HEK293T (cell line): Measurements from ENCODE around the gene HSPA1A.
A peak's percentile ranks its signal among the peaks of the same experiment; 100 is the strongest.
"Not testable (repeated sequence)": the region's sequence is repeated elsewhere in the genome, so short reads cannot be mapped to it uniquely, and the experiment has no call there.

Source experiments
- CTCF ChIA-PET: fragments of 350-600 bp; formaldehyde crosslinking; extraction: SDS; loops from one replicate; lab custom pipeline; 2021; ENCODE audit warnings: antibody characterized with exemption, inconsistent platforms; lab: Yijun Ruan, JAX
- POLR2A ChIA-PET: fragments of 350-600 bp; formaldehyde crosslinking; extraction: SDS; loops from one replicate; lab custom pipeline; 2020; ENCODE audit warnings: antibody characterized with exemption, inconsistent platforms; lab: Yijun Ruan, JAX
- DNase-seq: peaks from one replicate; pipeline ENCODE4 v3.0.0; 2012; ENCODE audit warnings: mixed read lengths; ENCODE audit errors: extremely low spot score
- ARNT ChIP-seq: fragments of 450-650 bp; IDR thresholded peaks from 2 replicates; pipeline ENCODE4 v1.6.1; 2017; ENCODE audit warnings: mild to moderate bottlenecking
- BHLHE40 ChIP-seq: fragments of 450-650 bp; IDR thresholded peaks from 2 replicates; pipeline ENCODE4 v1.6.1; 2016; ENCODE audit warnings: mild to moderate bottlenecking, moderate library complexity, borderline replicate concordance
- CTBP1 ChIP-seq: fragments of 450-650 bp; IDR thresholded peaks from 2 replicates; pipeline ENCODE4 v1.6.1; 2016; ENCODE audit warnings: borderline replicate concordance
- ELF4 ChIP-seq: fragments of 450-650 bp; IDR thresholded peaks from 2 replicates; pipeline ENCODE4 v1.6.1; 2017; ENCODE audit warnings: antibody characterized with exemption
- FOXA1 ChIP-seq: fragments of 450-650 bp; IDR thresholded peaks from 2 replicates; pipeline ENCODE4 v1.6.1; 2016; ENCODE audit warnings: mild to moderate bottlenecking
- FOXK2 ChIP-seq: fragments of 450-650 bp; IDR thresholded peaks from 2 replicates; pipeline ENCODE4 v1.6.1; 2016; ENCODE audit warnings: mild to moderate bottlenecking
- FOXM1 ChIP-seq: fragments of 450-650 bp; IDR thresholded peaks from 2 replicates; pipeline ENCODE4 v1.6.1; 2017; ENCODE audit warnings: mild to moderate bottlenecking, borderline replicate concordance
- HDGF ChIP-seq: fragments of 450-650 bp; IDR thresholded peaks from 2 replicates; pipeline ENCODE4 v1.6.1; 2017; ENCODE audit warnings: antibody characterized with exemption, borderline replicate concordance
- L3MBTL2 ChIP-seq: fragments of 450-650 bp; conservative IDR thresholded peaks from 2 replicates; pipeline ENCODE4 v1.6.1; 2016; ENCODE audit warnings: mild to moderate bottlenecking
- LEF1 ChIP-seq: fragments of 450-650 bp; IDR thresholded peaks from 2 replicates; pipeline ENCODE4 v1.6.1; 2017; ENCODE audit warnings: mild to moderate bottlenecking, borderline replicate concordance
- NFRKB ChIP-seq: fragments of 450-650 bp; IDR thresholded peaks from 2 replicates; pipeline ENCODE4 v1.6.1; 2016; ENCODE audit warnings: mild to moderate bottlenecking, moderate library complexity
- PKNOX1 ChIP-seq: fragments of 450-650 bp; IDR thresholded peaks from 2 replicates; pipeline ENCODE4 v1.6.1; 2016
- SP1 ChIP-seq: fragments of 450-650 bp; IDR thresholded peaks from 2 replicates; pipeline ENCODE4 v1.6.1; 2017
- SUZ12 ChIP-seq: fragments of 450-650 bp; IDR thresholded peaks from 2 replicates; pipeline ENCODE4 v1.6.1; 2016; ENCODE audit warnings: mild to moderate bottlenecking
- TARDBP ChIP-seq: fragments of 450-650 bp; IDR thresholded peaks from 2 replicates; pipeline ENCODE4 v1.6.1; 2016
- ZNF384 ChIP-seq: fragments of 450-650 bp; IDR thresholded peaks from 2 replicates; pipeline ENCODE4 v1.6.1; 2016

Gene HSPA1A

GRCh38 chr6:31858707-31859106, 43.4 kb downstream of the HSPA1A start:
- no peak for DNase-seq
- TF ChIP-seq ELF4 (no peak), L3MBTL2 (no peak), PKNOX1 (no peak), FOXK2 (no peak), FOXM1 (no peak)
- ChIA-PET CTCF (no interaction called here), POLR2A (no interaction called here)

GRCh38 chr6:31859923-31860322, 44.6 kb downstream of the HSPA1A start:
- TF ChIP-seq SP1 (no peak), FOXA1 (no peak), ARNT (no peak), TARDBP (no peak), PKNOX1 (no peak), L3MBTL2 (no peak), FOXK2 (no peak), SUZ12 (no peak), HDGF (no peak), CTBP1 (no peak), BHLHE40 (no peak), ELF4 (no peak), FOXM1 (no peak), NFRKB (no peak), LEF1 (no peak), ZNF384 (no peak)
- ChIA-PET POLR2A (interaction anchor here (0.8 to 1.0 kb wide), 2 partner anchors 20 to 64 kb away, joined by 3 read pairs; partner anchors contain the start of gene VARS1), CTCF (no interaction called here)
- DNase-seq = no peak

- ChIA-PET POLR2A (interaction anchor here (0.8 to 1.0 kb wide), 2 partner anchors 20 to 64 kb away, joined by 3 read pairs; partner anchors contain the start of gene VARS1), CTCF (no interaction called here)
- no peak for TF ChIP-seq CTBP1
- no peak for TF ChIP-seq TARDBP
- no peak for TF ChIP-seq L3MBTL2
- TF ChIP-seq BHLHE40 = no peak
- TF ChIP-seq SUZ12 = no peak
- no peak for DNase-seq
Observed at GRCh38 chr6:31860349-31860748, 45.0 kb downstream of the HSPA1A start.

- CTCF ChIA-PET = no interaction called here
- POLR2A ChIA-PET = no interaction called here
Observed at GRCh38 chr6:31861150-31861549, 45.8 kb downstream of the HSPA1A start.

GRCh38 chr6:31861919-31862343, 46.6 kb downstream of the HSPA1A start:
- CTCF ChIA-PET = no interaction called here
- POLR2A ChIA-PET = interaction anchor here (1.5 to 8.0 kb wide), 4 partner anchors 22 to 202 kb away, joined by 3 to 104 read pairs (median 8); partner anchors contain the start of genes HSPA1A and HSPA1L
- TF ChIP-seq PKNOX1 (no peak), BHLHE40 (no peak), LEF1 (no peak), FOXA1 (no peak), SP1 (no peak), SUZ12 (no peak), NFRKB (no peak), CTBP1 (no peak), L3MBTL2 (no peak), HDGF (no peak), FOXK2 (no peak), ARNT (no peak), ELF4 (no peak), TARDBP (no peak), ZNF384 (no peak), FOXM1 (no peak)
- no peak for DNase-seq

More at GRCh38 chr6:31861150-31861549, 45.8 kb downstream of the HSPA1A start:
- no peak for DNase-seq
- TF ChIP-seq FOXM1 = no peak

- peak; percentile 98 for DNase-seq
- POLR2A ChIA-PET = interaction anchor here (0.6 to 8.0 kb wide), 27 partner anchors 10 to 1291 kb away, joined by 3 to 104 read pairs (median 4); partner anchors contain the start of genes ABCF1, C6orf47, EHMT2 and HSPA1A
- peak; percentile 75 for TF ChIP-seq PKNOX1
- peak; percentile 84 for TF ChIP-seq ZNF384
- TF ChIP-seq NFRKB = no peak
- TF ChIP-seq L3MBTL2 = peak; percentile 56
- no peak for TF ChIP-seq SUZ12
- CTCF ChIA-PET = interaction anchor here (0.5 kb wide), 1 partner anchor 32 kb away, joined by 6 read pairs; no protein-coding TSS in a partner anchor
Observed at GRCh38 chr6:31862344-31863235, 47.2 kb downstream of the HSPA1A start, which contains the start of gene NEU1. Gene NEU1 (minus strand): TSS chr6:31862821. CDS start chr6:31862776, 45 bp downstream.

GRCh38 chr6:31864123-31864562, 48.8 kb downstream of the HSPA1A start:
- DNase-seq = not testable (repeated sequence)
- ChIA-PET POLR2A (interaction anchor here (0.5 to 8.0 kb wide), 15 partner anchors 8 to 203 kb away, joined by 3 to 104 read pairs (median 9); partner anchors contain the start of genes C6orf47, EHMT2, HSPA1A and HSPA1B), CTCF (interaction anchor here (0.8 kb wide), 1 partner anchor 73 kb away, joined by 3 read pairs; no protein-coding TSS in a partner anchor)
